K562 (cell line): ENCODE measurements around the gene MAML3. TPM values are rescaled to one million over a fixed set of nuclear protein-coding genes. Genes with fewer than 3 reads are reported as not detected.

Experiments used
- ARID1B ChIP-seq: fragments of 450-650 bp; IDR thresholded peaks from 2 replicates; pipeline ENCODE4 v1.6.1; 2016; ENCODE audit warnings: antibody characterized with exemption, mild to moderate bottlenecking, inconsistent platforms
- ARID4B ChIP-seq: sonication (generic); formaldehyde crosslinking; IDR thresholded peaks from 2 replicates; pipeline ENCODE4 v1.8.0; 2022; ENCODE audit warnings: mild to moderate bottlenecking, missing genetic modification reagents
- BCL6 ChIP-seq: fragments of 250-450 bp; sonication (Bioruptor Pico); IDR thresholded peaks from 2 replicates; pipeline ENCODE4 v1.4.0; 2020
- BCOR ChIP-seq: fragments of 450-650 bp; IDR thresholded peaks from 2 replicates; pipeline ENCODE4 v1.6.1; 2016
- BRD4 ChIP-seq: fragments of 200-600 bp; sonication (generic); IDR thresholded peaks from 2 replicates; pipeline ENCODE4 v1.6.1; 2017; ENCODE audit warnings: inconsistent platforms
- CREB3L1 ChIP-seq: fragments of 450-650 bp; IDR thresholded peaks from 2 replicates; pipeline ENCODE4 v1.6.1; 2014; ENCODE audit warnings: low read depth, mild to moderate bottlenecking, moderate library complexity, borderline replicate concordance
- FOXP1 ChIP-seq: sonication (generic); formaldehyde crosslinking; IDR thresholded peaks from 2 replicates; pipeline ENCODE4 v1.8.0; 2022; ENCODE audit warnings: mild to moderate bottlenecking, missing genetic modification reagents
- IRF1 ChIP-seq: sonication (generic); formaldehyde crosslinking; IDR thresholded peaks from 2 replicates; pipeline ENCODE4 v1.8.0; 2022; ENCODE audit warnings: missing genetic modification reagents, mild to moderate bottlenecking, borderline replicate concordance
- IRF2 ChIP-seq: sonication (generic); formaldehyde crosslinking; IDR thresholded peaks from 2 replicates; pipeline ENCODE4 v1.8.1; 2022; ENCODE audit warnings: mild to moderate bottlenecking, missing genetic modification reagents
- KDM5B ChIP-seq: fragments of 200-600 bp; sonication (generic); IDR thresholded peaks from 2 replicates; pipeline ENCODE4 v1.6.1; 2012; ENCODE audit warnings: low read depth, mild to moderate bottlenecking, moderate library complexity, low read length, control low read depth, inconsistent platforms; ENCODE audit not compliant: insufficient replicate concordance
- LARP7 ChIP-seq: fragments of 450-650 bp; IDR thresholded peaks from 2 replicates; pipeline ENCODE4 v1.6.1; 2016
- NR2F6 ChIP-seq: fragments of 450-650 bp; formaldehyde crosslinking; IDR thresholded peaks from 2 replicates; pipeline ENCODE4 v1.4.0; 2020; ENCODE audit warnings: mild to moderate bottlenecking
- PCBP2 ChIP-seq: fragments of 200-400 bp; formaldehyde crosslinking; IDR thresholded peaks from 2 replicates; pipeline ENCODE4 v1.6.1; 2018; ENCODE audit warnings: low read length, low read depth, mild to moderate bottlenecking, moderate library complexity; ENCODE audit not compliant: poor library complexity, severe bottlenecking
- POLR2H ChIP-seq: IDR thresholded peaks from 2 replicates; pipeline ENCODE4 v1.6.1; 2016; ENCODE audit warnings: missing genetic modification characterization, low read depth, mild to moderate bottlenecking, control low read depth, missing compliant biosample characterization, moderate library complexity
- RBM22 ChIP-seq: fragments of 200-400 bp; formaldehyde crosslinking; IDR thresholded peaks from 2 replicates; pipeline ENCODE4 v1.6.1; 2018; ENCODE audit warnings: low read length, low read depth; ENCODE audit not compliant: poor library complexity, severe bottlenecking
- RNF2 ChIP-seq: sonication (generic); IDR thresholded peaks from 2 replicates; pipeline ENCODE4 v1.6.1; 2016
- SMAD1 ChIP-seq: fragments of 150-350 bp; IDR thresholded peaks from 2 replicates; pipeline ENCODE4 v1.6.1; 2014; ENCODE audit warnings: low read length, low read depth; ENCODE audit not compliant: partially characterized antibody
- SOX6 ChIP-seq: fragments of 450-650 bp; IDR thresholded peaks from 2 replicates; pipeline ENCODE4 v1.6.1; 2014; ENCODE audit warnings: mild to moderate bottlenecking
- TBP ChIP-seq: optimal IDR thresholded peaks from 2 replicates; pipeline ENCODE3; 2011; ENCODE audit warnings: low read depth, low read length, improper control_type of control experiment
- THAP7 ChIP-seq: fragments of 250-450 bp; sonication (Bioruptor Pico); IDR thresholded peaks from 2 replicates; pipeline ENCODE4 v1.5.0; 2021
- TSC22D4 ChIP-seq: fragments of 450-650 bp; IDR thresholded peaks from 2 replicates; pipeline ENCODE4 v1.6.1; 2016; ENCODE audit warnings: missing genetic modification characterization, missing biosample characterization, control low read depth
- polyA plus RNA-seq, 8 experiments: library from polyadenylated mRNA; depleted of rRNA in 4 of 8; stranded (reverse) in 5 of 8; unstranded in 3 of 8; fragments of >200 nt; fragmentation: Nextera tagmentation in 2 of 8; fragmentation: Illumina TruSeq in 1 of 8; extraction: Ambion mirVana in 2 of 8; extraction: Trizol in 1 of 8; gene quantifications; 2 replicates each; pipeline versions ENCODE4 v1.2.1 to v1.2.3, GENCODE V29; 2011 to 2014; ENCODE audit warnings: inconsistent platforms in 1 of 8, missing spikeins in 1 of 8
- total RNA-seq, 7 experiments: library from RNA; depleted of rRNA in 6 of 7; stranded (reverse); fragments of >200 nt in 6 of 7; fragmentation: Illumina TruSeq in 2 of 7; extraction: Trizol in 2 of 7; gene quantifications; 2 replicates each; pipeline versions ENCODE4 v1.2.1 to v1.2.3, GENCODE V29; 2011 to 2021; ENCODE audit warnings: low replicate concordance in 1 of 7

The MAML3 gene
- total and polyA plus RNA-seq, 9 of the 15 experiments (the other 6 are each of a cell fraction or from before 2014, with no cell fraction given) = 0.01 to 0.55 (median 0.25) TPM

GRCh38 chr4:140150886-140151698 is 2.9 kb downstream of the MAML3 start (continued):
- TF ChIP-seq ARID4B = no peak; the same call in 1 of the 2 replicates
- TF ChIP-seq LARP7 = no peak
- TF ChIP-seq TBP = peak; percentile 7
- no peak for TF ChIP-seq BRD4
- no peak for TF ChIP-seq KDM5B
- TF ChIP-seq SMAD1 = no peak
- no peak for TF ChIP-seq POLR2H (tag)
- TF ChIP-seq TSC22D4 (tag) = no peak
- TF ChIP-seq PCBP2 = no peak
- no peak for TF ChIP-seq BCOR
- no peak; the same call in 1 of the 2 replicates for TF ChIP-seq ARID1B
- no peak for TF ChIP-seq NR2F6 (CRISPR knock-in tag)
- TF ChIP-seq BCL6 = no peak
- TF ChIP-seq RNF2 = peak; percentile 45; the same call in 1 of the 2 replicates
- no peak for TF ChIP-seq CREB3L1
- no peak for TF ChIP-seq FOXP1
- TF ChIP-seq IRF1 (CRISPR knock-in tag) = no peak
- TF ChIP-seq SOX6 = no peak
- no peak for TF ChIP-seq IRF2 (CRISPR knock-in tag)
- TF ChIP-seq RBM22 = peak; percentile 15
- TF ChIP-seq THAP7 (CRISPR knock-in tag) = no peak
